HG02970 (cell line): Measurements from ENCODE around the gene SELENOK.
A peak's percentile ranks its signal among the peaks of the same experiment; 100 is the strongest.

Source experiments
- ATAC-seq: cut with Tn5 transposase; IDR thresholded peaks from one replicate; pipeline ENCODE4 v1.9.1; 2021; ENCODE audit warnings: mild to moderate bottlenecking, moderate library complexity, moderate number of reproducible peaks; ENCODE audit not compliant: unreplicated experiment, low FRiP score

The SELENOK gene

DNA sequence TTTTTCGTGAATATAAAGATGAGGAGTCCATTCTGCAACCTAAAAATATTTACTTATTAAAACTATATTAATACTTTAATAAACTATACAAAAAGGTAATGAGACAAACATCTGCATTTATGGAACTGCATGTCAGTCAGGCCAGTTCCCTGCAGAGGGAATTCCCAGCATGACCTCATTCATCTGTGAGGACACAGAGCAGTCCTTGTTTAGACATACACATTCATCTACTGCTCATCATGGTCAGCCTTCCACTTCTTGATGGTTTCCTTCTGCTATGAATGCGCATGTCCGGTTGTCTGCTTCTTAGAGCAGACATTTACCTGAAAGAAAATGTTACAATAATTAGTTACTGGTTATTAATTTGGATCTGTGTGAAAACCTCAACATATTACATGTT, 6.4 kb downstream of the SELENOK start:
- ATAC-seq: no peak

- no peak for ATAC-seq
Observed at GRCh38 chr3:53884623-53885022, 7.0 kb downstream of the SELENOK start.

- ATAC-seq: no peak
Observed at GRCh38 chr3:53883008-53883407, 8.7 kb downstream of the SELENOK start.

- ATAC-seq: peak; percentile 86
Observed at GRCh38 chr3:53881691-53882593, 9.7 kb downstream of the SELENOK start, which contains the start of gene ACTR8. Gene ACTR8, minus strand, starts transcription at chr3:53882152. Its CDS starts 51 bp downstream, at chr3:53882101.

GRCh38 chr3:53880396-53881345, 11.0 kb downstream of the SELENOK start:
- no peak for ATAC-seq

GRCh38 chr3:53865732-53866499, 25.7 kb downstream of the SELENOK start:
- peak; percentile 56 for ATAC-seq

DNA sequence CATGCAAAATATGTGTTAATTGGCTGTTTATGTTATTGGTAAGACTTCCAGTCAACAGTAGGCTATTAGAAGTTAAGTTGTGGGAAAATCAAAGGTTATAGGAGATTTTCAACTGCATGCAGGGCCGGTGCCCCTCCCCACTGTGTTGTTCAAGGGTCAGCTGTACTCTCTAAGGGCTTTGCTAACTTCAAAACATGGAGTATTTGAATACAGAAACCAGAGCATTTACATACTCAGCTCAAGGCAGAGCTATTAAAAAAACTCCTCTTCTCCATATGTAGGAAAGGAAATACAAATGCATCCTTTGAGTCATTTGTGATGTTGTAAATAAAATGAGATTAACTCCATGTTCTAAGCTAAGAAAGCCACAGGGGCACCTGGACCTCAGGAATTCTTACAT, 28.5 kb downstream of the SELENOK start:
- ATAC-seq: no peak

- ATAC-seq: no peak
Observed at GRCh38 chr3:53862241-53862640, 29.4 kb downstream of the SELENOK start.

- no peak for ATAC-seq
Observed at GRCh38 chr3:53860196-53860595, 31.5 kb downstream of the SELENOK start.

- no peak for ATAC-seq
Observed at GRCh38 chr3:53859178-53859577, 32.5 kb downstream of the SELENOK start.

GRCh38 chr3:53858096-53858741, 33.4 kb downstream of the SELENOK start:
- no peak for ATAC-seq

- no peak for ATAC-seq
Observed at GRCh38 chr3:53856964-53857363, 34.7 kb downstream of the SELENOK start.

DNA sequence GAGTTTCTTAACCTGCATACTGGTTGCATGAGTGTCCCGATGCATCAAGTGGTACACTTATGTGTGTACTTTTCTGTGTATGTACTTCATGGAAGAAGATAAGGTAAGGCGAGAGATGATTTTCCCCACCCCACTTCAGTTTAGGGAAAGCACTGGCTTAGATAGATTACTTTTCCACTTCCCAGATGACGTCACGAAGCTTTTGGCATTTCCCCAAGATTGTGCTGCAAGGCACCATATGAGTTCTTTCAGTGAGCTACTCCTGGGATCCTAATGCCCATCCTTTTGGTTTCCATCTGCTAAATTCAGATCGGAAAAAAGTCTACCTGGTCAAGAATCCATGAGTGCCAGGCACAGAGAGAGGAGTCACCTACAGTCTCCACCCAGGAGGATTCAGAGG, 40.8 kb downstream of the SELENOK start:
- no peak for ATAC-seq

GRCh38 chr3:53849916-53850315, 41.7 kb downstream of the SELENOK start:
- no peak for ATAC-seq

GRCh38 chr3:53846851-53847155, 44.9 kb downstream of the SELENOK start:
- no peak for ATAC-seq

- peak; percentile 39 for ATAC-seq
Observed at GRCh38 chr3:53846134-53846850, 45.4 kb downstream of the SELENOK start, which contains the start of the genes CHDH and IL17RB. Gene CHDH, minus strand, starts transcription at chr3:53846419. Its CDS starts 22,411 bp downstream, at chr3:53824008. Gene IL17RB, plus strand, starts transcription at chr3:53846568. Its CDS starts 21 bp downstream, at chr3:53846589.

DNA sequence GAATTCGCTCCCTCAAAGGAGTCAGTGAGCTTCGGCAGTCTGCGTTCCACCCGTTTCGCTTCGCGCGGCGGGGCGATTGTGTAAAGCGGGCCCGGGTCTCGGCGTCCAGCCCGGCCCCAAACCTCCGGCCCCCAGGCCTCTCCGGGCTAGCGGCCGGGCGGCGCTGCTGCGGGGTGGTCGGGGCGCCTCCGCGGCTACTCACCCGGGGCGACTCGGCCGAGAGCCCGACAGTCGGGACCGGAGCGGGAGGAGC, 45.9 kb downstream of the SELENOK start:
- peak; percentile 10 for ATAC-seq

DNA sequence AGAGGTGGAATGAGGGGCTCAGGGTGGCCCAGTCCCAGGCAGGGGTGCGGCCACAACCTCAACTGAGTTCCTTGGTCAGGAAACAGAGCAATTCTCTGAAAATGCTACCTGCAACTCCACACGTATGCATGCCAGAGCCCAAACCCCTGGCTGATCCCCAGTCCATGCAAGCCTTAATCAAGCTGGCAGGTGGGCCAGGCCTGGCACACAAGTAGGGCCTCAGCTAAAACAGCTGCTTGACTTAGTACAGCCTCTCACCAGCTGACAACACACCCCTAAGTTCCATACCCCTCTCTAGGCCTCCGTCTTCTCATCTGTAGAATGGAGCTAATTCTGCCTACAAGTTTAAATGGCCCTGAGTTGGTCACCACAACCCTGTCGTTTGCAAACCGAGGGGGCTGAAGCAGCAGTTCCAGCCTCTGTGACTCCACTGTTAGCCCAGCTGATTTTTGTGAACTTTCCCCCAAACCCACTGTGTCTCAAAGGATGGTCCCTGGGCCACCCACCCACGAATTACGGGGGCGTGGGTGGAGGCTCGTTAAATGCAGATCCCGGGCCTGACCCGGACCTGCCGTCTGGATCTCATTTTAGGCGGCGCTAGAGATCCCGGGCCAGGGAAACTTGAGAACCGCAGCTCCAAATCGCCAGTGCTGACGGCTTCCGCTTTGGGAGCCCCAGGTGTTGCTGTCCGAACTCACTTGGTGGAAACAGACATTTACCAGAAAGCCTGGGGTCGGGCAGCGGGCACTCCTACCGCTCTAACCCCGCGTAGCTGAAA, 46.4 kb downstream of the SELENOK start:
- ATAC-seq: no peak
